Transverse colon (tissue), 4 donors: Measurements from ENCODE around the gene CLEC4D.

Source experiments
- EP300 ChIP-seq: sonication (generic); formaldehyde crosslinking; IDR thresholded peaks from one replicate; pipeline ENCODE4 v1.6.1; 2017; ENCODE audit warnings: antibody characterized with exemption, low read depth
- POLR2A ChIP-seq: fragments of 450-650 bp; IDR thresholded peaks from one replicate; pipeline ENCODE4 v1.6.1; 2016; ENCODE audit warnings: antibody characterized with exemption, mild to moderate bottlenecking, moderate library complexity
- POLR2AphosphoS5 ChIP-seq, 3 donors: sonication (generic); formaldehyde crosslinking; IDR thresholded peaks; one replicate each; pipeline ENCODE4 v1.6.1; 2016; ENCODE audit warnings: antibody characterized with exemption in 3 of 3
- TF ChIP-seq, protein P1 (sequence below), 5 experiments: fragments of 200-600 bp in 3 of 5; fragments of 450-650 bp in 2 of 5; sonication (generic) in 3 of 5; IDR thresholded peaks; 1 replicate in 2 of 5; 2 replicates in 3 of 5; pipeline ENCODE4 v1.5.1; 2016 to 2017; ENCODE audit warnings: antibody characterized with exemption in 5 of 5, inconsistent platforms in 3 of 5, mild to moderate bottlenecking in 2 of 5, moderate library complexity in 1 of 5

DNA sequence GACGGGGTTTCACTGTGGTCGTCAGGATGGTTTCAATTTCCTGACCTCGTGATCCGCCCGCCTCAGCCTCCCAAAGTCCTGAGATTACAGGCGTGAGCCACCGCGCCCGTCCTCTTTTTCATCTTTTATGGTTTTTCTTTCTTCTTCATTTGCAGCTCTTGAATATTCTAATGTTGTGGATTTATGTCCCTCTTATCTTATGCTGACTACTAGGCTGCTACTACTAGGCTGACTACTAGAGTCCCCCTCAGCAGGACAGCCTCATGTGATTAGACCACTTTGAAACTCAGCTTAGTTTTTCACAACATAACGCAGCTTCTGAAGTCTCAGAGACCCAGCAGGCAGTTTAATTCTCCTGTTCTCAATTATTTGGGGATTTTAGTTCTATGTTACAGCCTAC lies 28.3 kb downstream of the CLEC4D start:
- TF ChIP-seq EP300 (no peak), POLR2A (no peak), POLR2AphosphoS5 (IDR thresholded peaks at IDR 0.05) (no peak)
- TF ChIP-seq, protein P1, sequence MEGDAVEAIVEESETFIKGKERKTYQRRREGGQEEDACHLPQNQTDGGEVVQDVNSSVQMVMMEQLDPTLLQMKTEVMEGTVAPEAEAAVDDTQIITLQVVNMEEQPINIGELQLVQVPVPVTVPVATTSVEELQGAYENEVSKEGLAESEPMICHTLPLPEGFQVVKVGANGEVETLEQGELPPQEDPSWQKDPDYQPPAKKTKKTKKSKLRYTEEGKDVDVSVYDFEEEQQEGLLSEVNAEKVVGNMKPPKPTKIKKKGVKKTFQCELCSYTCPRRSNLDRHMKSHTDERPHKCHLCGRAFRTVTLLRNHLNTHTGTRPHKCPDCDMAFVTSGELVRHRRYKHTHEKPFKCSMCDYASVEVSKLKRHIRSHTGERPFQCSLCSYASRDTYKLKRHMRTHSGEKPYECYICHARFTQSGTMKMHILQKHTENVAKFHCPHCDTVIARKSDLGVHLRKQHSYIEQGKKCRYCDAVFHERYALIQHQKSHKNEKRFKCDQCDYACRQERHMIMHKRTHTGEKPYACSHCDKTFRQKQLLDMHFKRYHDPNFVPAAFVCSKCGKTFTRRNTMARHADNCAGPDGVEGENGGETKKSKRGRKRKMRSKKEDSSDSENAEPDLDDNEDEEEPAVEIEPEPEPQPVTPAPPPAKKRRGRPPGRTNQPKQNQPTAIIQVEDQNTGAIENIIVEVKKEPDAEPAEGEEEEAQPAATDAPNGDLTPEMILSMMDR (IDR thresholded peaks at IDR 0.05): no peak
